SK-N-SH (cell line): ENCODE measurements around the gene SIGLEC12. TPM values are rescaled to one million over a fixed set of nuclear protein-coding genes. Genes with fewer than 3 reads are reported as not detected.

ENCODE experiments used
- CTCF ChIA-PET: fragments of 300-600, 350-600 bp; formaldehyde crosslinking; extraction: SDS; loops from one replicate; lab custom pipeline; 2021; lab: Yijun Ruan, JAX
- POLR2A ChIA-PET: fragments of 350-600 bp; sonication (Branson Sonifier 250); formaldehyde crosslinking; extraction: SDS; loops from one replicate; lab custom pipeline; 2020; ENCODE audit warnings: antibody characterized with exemption, inconsistent platforms; lab: Yijun Ruan, JAX
- DNase-seq: peaks from one replicate; pipeline ENCODE4 v3.0.0; 2012
- H2AFZ ChIP-seq: fragments of 200-600 bp; sonication (generic); 2 replicates; pipeline ENCODE4 v1.8.1; 2016; ENCODE audit warnings: antibody characterized with exemption, mild to moderate bottlenecking, low read depth
- H3F3A ChIP-seq: fragments of 200-600 bp; sonication (generic); replicated peaks from 2 replicates; pipeline ENCODE3; 2016; ENCODE audit warnings: antibody characterized with exemption, mild to moderate bottlenecking; ENCODE audit not compliant: insufficient read depth
- H3K27ac ChIP-seq, 2 experiments: fragments of 200-500 bp in 1 of 2; fragments of 200-600 bp in 1 of 2; sonication (Bioruptor generic) in 1 of 2; sonication (generic), shearing (Covaris generic) in 1 of 2; 2 replicates each; pipeline versions ENCODE4 v1.5.1 to v1.6.1; 2014 to 2016; ENCODE audit warnings: low read depth in 2 of 2, inconsistent platforms in 1 of 2, low read length in 1 of 2, mild to moderate bottlenecking in 1 of 2, mixed read lengths in 1 of 2
- H3K27me3 ChIP-seq: fragments of 200-600 bp; sonication (generic), shearing (Covaris generic); 2 replicates; pipeline ENCODE4 v1.6.1; 2016; ENCODE audit warnings: mixed run types; ENCODE audit not compliant: insufficient read depth
- H3K36me3 ChIP-seq, 2 experiments: fragments of 200-500 bp in 1 of 2; fragments of 200-600 bp in 1 of 2; sonication (Bioruptor generic) in 1 of 2; sonication (generic) in 1 of 2; replicated peaks in 1 of 2; 2 replicates each; pipeline versions ENCODE3 to v1.5.1; 2014 to 2016; ENCODE audit warnings: low read length in 1 of 2, mild to moderate bottlenecking in 1 of 2; ENCODE audit not compliant: insufficient read depth in 2 of 2, control insufficient read depth in 1 of 2
- H3K4me1 ChIP-seq, 2 experiments: fragments of 200-500 bp in 1 of 2; fragments of 200-600 bp in 1 of 2; sonication (Bioruptor generic) in 1 of 2; sonication (generic), shearing (Covaris generic) in 1 of 2; 2 replicates each; pipeline versions ENCODE4 v1.5.1 to v1.6.1; 2014 to 2016; ENCODE audit warnings: low read depth in 1 of 2, low read length in 1 of 2, mixed run types in 1 of 2; ENCODE audit not compliant: insufficient read depth in 2 of 2, control insufficient read depth in 1 of 2
- H3K4me2 ChIP-seq: fragments of 200-600 bp; sonication (generic), shearing (Covaris generic); 2 replicates; pipeline ENCODE4 v1.6.1; 2017; ENCODE audit warnings: mixed run types
- H3K4me3 ChIP-seq, 2 experiments: fragments of 200-500 bp in 1 of 2; fragments of 200-600 bp in 1 of 2; sonication (Bioruptor generic) in 1 of 2; sonication (generic), shearing (Covaris generic) in 1 of 2; 2 replicates each; pipeline versions ENCODE4 v1.5.1 to v1.8.1; 2014 to 2016; ENCODE audit warnings: low read depth in 2 of 2, inconsistent platforms in 1 of 2, low read length in 1 of 2, mild to moderate bottlenecking in 1 of 2, mixed read lengths in 1 of 2, moderate library complexity in 1 of 2
- H3K79me2 ChIP-seq: fragments of 200-600 bp; sonication (generic); 2 replicates; pipeline ENCODE4 v1.8.1; 2017; ENCODE audit warnings: mild to moderate bottlenecking; ENCODE audit not compliant: insufficient read depth
- H3K9ac ChIP-seq: fragments of 200-600 bp; sonication (generic); 2 replicates; pipeline ENCODE4 v1.6.1; 2017; ENCODE audit warnings: mixed run types
- H3K9me2 ChIP-seq: fragments of 200-600 bp; sonication (generic); 2 replicates; pipeline ENCODE4 v1.6.1; 2017; ENCODE audit warnings: mixed run types
- H3K9me3 ChIP-seq: fragments of 200-600 bp; sonication (generic); 2 replicates; pipeline ENCODE4 v1.6.1; 2017; ENCODE audit warnings: mixed run types, mild to moderate bottlenecking, moderate library complexity
- H4K20me1 ChIP-seq: fragments of 200-600 bp; sonication (generic); 2 replicates; pipeline ENCODE4 v1.6.1; 2017; ENCODE audit warnings: mild to moderate bottlenecking, mixed run types; ENCODE audit not compliant: insufficient read depth
- CHD2 ChIP-seq: fragments of 150-350 bp; IDR thresholded peaks from 2 replicates; pipeline ENCODE4 v1.6.1; 2018; ENCODE audit warnings: low read length; ENCODE audit not compliant: partially characterized antibody
- ELF1 ChIP-seq: IDR thresholded peaks from 2 replicates; pipeline ENCODE4 v1.4.0; 2012
- FOSL2 ChIP-seq: IDR thresholded peaks from 2 replicates; pipeline ENCODE4 v1.4.0; 2012; ENCODE audit warnings: low read depth, mild to moderate bottlenecking, moderate library complexity, borderline replicate concordance
- FOXM1 ChIP-seq: IDR thresholded peaks from 2 replicates; pipeline ENCODE4 v1.4.0; 2012; ENCODE audit warnings: low read depth, mild to moderate bottlenecking
- GABPA ChIP-seq: IDR thresholded peaks from 2 replicates; pipeline ENCODE4 v1.4.0; 2012; ENCODE audit warnings: low read depth, mild to moderate bottlenecking
- GATA2 ChIP-seq: sonication (generic); formaldehyde crosslinking; IDR thresholded peaks from 2 replicates; pipeline ENCODE4 v1.5.0; 2020; ENCODE audit warnings: mild to moderate bottlenecking, missing genetic modification reagents
- JUND ChIP-seq: IDR thresholded peaks from 2 replicates; pipeline ENCODE4 v1.4.0; 2012
- POLR2AphosphoS5 ChIP-seq: IDR thresholded peaks from 2 replicates; pipeline ENCODE4 v1.6.1; 2012; ENCODE audit warnings: low read depth, low read length
- RAD21 ChIP-seq: IDR thresholded peaks from 2 replicates; pipeline ENCODE4 v1.6.1; 2012; ENCODE audit warnings: mild to moderate bottlenecking, low read length
- RXRA ChIP-seq: IDR thresholded peaks from 2 replicates; pipeline ENCODE4 v1.4.0; 2012; ENCODE audit warnings: low read depth, mild to moderate bottlenecking, borderline replicate concordance
- SMC3 ChIP-seq: IDR thresholded peaks from 2 replicates; pipeline ENCODE4 v1.6.1; 2012; ENCODE audit warnings: low read depth, low read length, improper control_type of control experiment
- TCF12 ChIP-seq: IDR thresholded peaks from 2 replicates; pipeline ENCODE4 v1.4.0; 2012
- TEAD4 ChIP-seq: IDR thresholded peaks from 2 replicates; pipeline ENCODE4 v1.4.0; 2012; ENCODE audit warnings: mild to moderate bottlenecking, borderline replicate concordance; ENCODE audit not compliant: insufficient read depth
- WGBS: methylation state at CpG from one replicate; pipeline ENCODE4 v1.1.6; 2017; ENCODE audit warnings: low lambda C conversion rate; 5-methylcytosine and 5-hydroxymethylcytosine counted together
- polyA plus RNA-seq, 3 experiments: library from polyadenylated mRNA; depleted of rRNA; stranded (reverse); fragments of >200 nt; gene quantifications; 2 replicates each; pipeline ENCODE4 v1.2.3, GENCODE V29; 2012
- TF ChIP-seq, protein P1 (sequence below): IDR thresholded peaks from 2 replicates; pipeline ENCODE4 v1.4.0; 2012; ENCODE audit warnings: low read depth, borderline replicate concordance
- TF ChIP-seq, protein P2 (sequence below): IDR thresholded peaks from 2 replicates; pipeline ENCODE4 v1.6.1; 2012; ENCODE audit warnings: mild to moderate bottlenecking, low read depth, low read length, moderate library complexity
- TF ChIP-seq, protein P3 (sequence below): IDR thresholded peaks from 2 replicates; pipeline ENCODE4 v1.4.0; 2012; ENCODE audit warnings: low read depth
- TF ChIP-seq, protein P4 (sequence below): fragments of 200-600 bp; sonication (generic); IDR thresholded peaks from 2 replicates; pipeline ENCODE4 v1.6.1; 2017; ENCODE audit warnings: antibody characterized with exemption, mild to moderate bottlenecking, moderate library complexity

The SIGLEC12 gene
- polyA plus RNA-seq, 1 of the 3 experiments (the other 2 are of a cell fraction): not detected

DNA sequence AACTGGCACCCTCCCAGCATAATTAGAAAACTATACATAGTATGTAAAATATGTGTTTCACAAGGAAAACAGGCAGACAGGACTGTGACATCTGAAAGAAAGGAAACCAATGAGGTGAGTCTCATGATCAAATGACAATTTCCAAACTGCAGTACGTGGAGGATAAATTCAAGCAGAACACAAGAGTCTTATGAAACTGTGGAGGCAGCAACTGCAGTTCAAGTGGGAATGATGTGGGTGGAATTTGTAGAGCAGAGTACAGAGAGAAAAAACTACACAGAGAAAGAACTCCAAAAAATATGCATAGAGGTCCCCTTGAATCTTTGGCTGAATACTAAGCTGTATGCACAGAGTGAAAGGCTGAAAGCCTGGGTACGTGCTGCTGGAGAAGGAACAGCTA lies 20.2 kb upstream of the SIGLEC12 start:
- WGBS: 0% methylated on average over 2 of the region's 2 CpGs
- POLR2A ChIA-PET: no interaction called here
- H3K27me3 ChIP-seq: no peaks in the 10 kb centered on the region; the same call in none of the 2 replicates
- no peaks in the 10 kb centered on the region for H3F3A ChIP-seq
- H3K4me2 ChIP-seq: no peak overlapping the region
- H3K4me3 ChIP-seq: no peak overlapping the region
- H3K9me3 ChIP-seq: no peaks in the 10 kb centered on the region
- CTCF ChIA-PET: no interaction called here
- H3K27ac ChIP-seq: no peak overlapping the region
- H3K4me1 ChIP-seq: no peaks in the 10 kb centered on the region
- H2AFZ ChIP-seq: no peak overlapping the region
- TF ChIP-seq, protein P1, sequence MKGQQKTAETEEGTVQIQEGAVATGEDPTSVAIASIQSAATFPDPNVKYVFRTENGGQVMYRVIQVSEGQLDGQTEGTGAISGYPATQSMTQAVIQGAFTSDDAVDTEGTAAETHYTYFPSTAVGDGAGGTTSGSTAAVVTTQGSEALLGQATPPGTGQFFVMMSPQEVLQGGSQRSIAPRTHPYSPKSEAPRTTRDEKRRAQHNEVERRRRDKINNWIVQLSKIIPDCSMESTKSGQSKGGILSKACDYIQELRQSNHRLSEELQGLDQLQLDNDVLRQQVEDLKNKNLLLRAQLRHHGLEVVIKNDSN: no peak
- TF ChIP-seq FOXM1 (no peak), TCF12 (no peak), SMC3 (no peak), TEAD4 (no peak), RAD21 (no peak), FOSL2 (no peak), ELF1 (no peak), CHD2 (no peak), GATA2 (CRISPR knock-in tag) (no peak), JUND (no peak), RXRA (no peak), POLR2AphosphoS5 (no peak), GABPA (no peak)
- TF ChIP-seq, protein P2, sequence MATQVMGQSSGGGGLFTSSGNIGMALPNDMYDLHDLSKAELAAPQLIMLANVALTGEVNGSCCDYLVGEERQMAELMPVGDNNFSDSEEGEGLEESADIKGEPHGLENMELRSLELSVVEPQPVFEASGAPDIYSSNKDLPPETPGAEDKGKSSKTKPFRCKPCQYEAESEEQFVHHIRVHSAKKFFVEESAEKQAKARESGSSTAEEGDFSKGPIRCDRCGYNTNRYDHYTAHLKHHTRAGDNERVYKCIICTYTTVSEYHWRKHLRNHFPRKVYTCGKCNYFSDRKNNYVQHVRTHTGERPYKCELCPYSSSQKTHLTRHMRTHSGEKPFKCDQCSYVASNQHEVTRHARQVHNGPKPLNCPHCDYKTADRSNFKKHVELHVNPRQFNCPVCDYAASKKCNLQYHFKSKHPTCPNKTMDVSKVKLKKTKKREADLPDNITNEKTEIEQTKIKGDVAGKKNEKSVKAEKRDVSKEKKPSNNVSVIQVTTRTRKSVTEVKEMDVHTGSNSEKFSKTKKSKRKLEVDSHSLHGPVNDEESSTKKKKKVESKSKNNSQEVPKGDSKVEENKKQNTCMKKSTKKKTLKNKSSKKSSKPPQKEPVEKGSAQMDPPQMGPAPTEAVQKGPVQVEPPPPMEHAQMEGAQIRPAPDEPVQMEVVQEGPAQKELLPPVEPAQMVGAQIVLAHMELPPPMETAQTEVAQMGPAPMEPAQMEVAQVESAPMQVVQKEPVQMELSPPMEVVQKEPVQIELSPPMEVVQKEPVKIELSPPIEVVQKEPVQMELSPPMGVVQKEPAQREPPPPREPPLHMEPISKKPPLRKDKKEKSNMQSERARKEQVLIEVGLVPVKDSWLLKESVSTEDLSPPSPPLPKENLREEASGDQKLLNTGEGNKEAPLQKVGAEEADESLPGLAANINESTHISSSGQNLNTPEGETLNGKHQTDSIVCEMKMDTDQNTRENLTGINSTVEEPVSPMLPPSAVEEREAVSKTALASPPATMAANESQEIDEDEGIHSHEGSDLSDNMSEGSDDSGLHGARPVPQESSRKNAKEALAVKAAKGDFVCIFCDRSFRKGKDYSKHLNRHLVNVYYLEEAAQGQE: no peak
- TF ChIP-seq, protein P3, sequence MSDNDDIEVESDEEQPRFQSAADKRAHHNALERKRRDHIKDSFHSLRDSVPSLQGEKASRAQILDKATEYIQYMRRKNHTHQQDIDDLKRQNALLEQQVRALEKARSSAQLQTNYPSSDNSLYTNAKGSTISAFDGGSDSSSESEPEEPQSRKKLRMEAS: no peak
- TF ChIP-seq, protein P4, sequence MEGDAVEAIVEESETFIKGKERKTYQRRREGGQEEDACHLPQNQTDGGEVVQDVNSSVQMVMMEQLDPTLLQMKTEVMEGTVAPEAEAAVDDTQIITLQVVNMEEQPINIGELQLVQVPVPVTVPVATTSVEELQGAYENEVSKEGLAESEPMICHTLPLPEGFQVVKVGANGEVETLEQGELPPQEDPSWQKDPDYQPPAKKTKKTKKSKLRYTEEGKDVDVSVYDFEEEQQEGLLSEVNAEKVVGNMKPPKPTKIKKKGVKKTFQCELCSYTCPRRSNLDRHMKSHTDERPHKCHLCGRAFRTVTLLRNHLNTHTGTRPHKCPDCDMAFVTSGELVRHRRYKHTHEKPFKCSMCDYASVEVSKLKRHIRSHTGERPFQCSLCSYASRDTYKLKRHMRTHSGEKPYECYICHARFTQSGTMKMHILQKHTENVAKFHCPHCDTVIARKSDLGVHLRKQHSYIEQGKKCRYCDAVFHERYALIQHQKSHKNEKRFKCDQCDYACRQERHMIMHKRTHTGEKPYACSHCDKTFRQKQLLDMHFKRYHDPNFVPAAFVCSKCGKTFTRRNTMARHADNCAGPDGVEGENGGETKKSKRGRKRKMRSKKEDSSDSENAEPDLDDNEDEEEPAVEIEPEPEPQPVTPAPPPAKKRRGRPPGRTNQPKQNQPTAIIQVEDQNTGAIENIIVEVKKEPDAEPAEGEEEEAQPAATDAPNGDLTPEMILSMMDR: no peak
- TF ChIP-seq, all 33 proteins: peak for 0
- DNase-seq: no peak
- Histone ChIP-seq H3K9me2 (no peaks in the 10 kb centered on the region), H3K36me3 (no peaks in the 10 kb centered on the region), H3K79me2 (no peaks in the 10 kb centered on the region), H4K20me1 (no peaks in the 10 kb centered on the region), H3K9ac (no peak overlapping the region)
